HL-60 (cell line): ENCODE data around the gene LINGO3.

Source experiments
- CTCF ChIP-seq: IDR thresholded peaks from one replicate; pipeline ENCODE4 v1.5.1; 2011; ENCODE audit warnings: low read length, control low read depth, inconsistent platforms; ENCODE audit not compliant: insufficient read depth
- GABPA ChIP-seq: IDR thresholded peaks from 2 replicates; pipeline ENCODE4 v1.6.1; 2012; ENCODE audit warnings: low read depth
- POLR2AphosphoS5 ChIP-seq: IDR thresholded peaks from 2 replicates; pipeline ENCODE4 v1.6.1; 2012; ENCODE audit warnings: low read depth
- REST ChIP-seq: IDR thresholded peaks from 2 replicates; pipeline ENCODE4 v1.6.1; 2012; ENCODE audit warnings: low read depth; ENCODE audit not compliant: insufficient replicate concordance

- TF ChIP-seq CTCF (no peak), GABPA (no peak), REST (no peak), POLR2AphosphoS5 (no peak)
These were observed 25.1 kb downstream of the LINGO3 start for GRCh38 chr19:2282862-2283237.
